Measurements from ENCODE around the gene PRKCA.

The PRKCA gene

DNA sequence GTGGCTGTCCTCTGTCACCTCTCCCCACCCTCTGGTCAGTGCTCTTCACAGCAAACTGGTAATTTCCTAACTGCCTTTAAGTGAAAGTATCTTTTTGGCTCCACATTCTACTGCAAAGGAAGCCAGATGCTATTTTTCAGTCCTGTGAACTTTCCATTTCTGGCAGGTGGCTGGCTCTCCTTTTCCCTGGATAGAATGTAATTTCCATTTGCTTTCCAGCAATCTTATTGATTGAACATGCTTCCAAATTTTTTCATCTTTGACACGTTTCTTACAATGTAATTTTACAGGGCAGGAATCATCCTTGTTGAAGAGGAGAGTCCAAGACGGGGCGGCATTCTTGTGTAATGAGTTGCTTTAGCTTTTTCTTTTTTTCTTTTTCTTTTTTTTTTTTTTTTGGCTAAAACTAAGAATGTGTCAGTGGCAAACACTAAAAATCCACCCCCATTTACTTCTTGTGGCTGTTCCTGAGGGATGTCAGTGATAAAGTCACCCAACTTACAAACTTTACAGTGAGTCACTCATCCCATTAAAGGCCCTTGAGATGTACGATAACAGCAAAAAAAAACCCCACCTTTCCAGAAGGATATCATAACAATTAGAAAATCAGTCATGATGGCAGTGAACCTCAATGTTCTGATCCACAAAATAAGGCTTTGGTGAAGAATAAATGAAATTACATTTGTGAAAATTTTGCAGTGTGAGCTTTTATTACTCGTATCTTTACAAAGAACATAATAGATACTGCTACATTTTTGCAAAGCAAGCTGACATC, 29.4 kb upstream of the PRKCA start:
- no peak for TF ChIP-seq POLR2AphosphoS5 (IDR thresholded peaks at IDR 0.05; ENCODE audit: low read depth, low read length)
- TF ChIP-seq FOXP2 (optimal IDR thresholded peaks at IDR 0.05; ENCODE audit: borderline replicate concordance, extremely low read depth, extremely low read length, insufficient read depth): no peak
- no peak for TF ChIP-seq TAF1 (IDR thresholded peaks at IDR 0.05; ENCODE audit: borderline replicate concordance, insufficient read depth, low read length)
- TF ChIP-seq, protein P1, sequence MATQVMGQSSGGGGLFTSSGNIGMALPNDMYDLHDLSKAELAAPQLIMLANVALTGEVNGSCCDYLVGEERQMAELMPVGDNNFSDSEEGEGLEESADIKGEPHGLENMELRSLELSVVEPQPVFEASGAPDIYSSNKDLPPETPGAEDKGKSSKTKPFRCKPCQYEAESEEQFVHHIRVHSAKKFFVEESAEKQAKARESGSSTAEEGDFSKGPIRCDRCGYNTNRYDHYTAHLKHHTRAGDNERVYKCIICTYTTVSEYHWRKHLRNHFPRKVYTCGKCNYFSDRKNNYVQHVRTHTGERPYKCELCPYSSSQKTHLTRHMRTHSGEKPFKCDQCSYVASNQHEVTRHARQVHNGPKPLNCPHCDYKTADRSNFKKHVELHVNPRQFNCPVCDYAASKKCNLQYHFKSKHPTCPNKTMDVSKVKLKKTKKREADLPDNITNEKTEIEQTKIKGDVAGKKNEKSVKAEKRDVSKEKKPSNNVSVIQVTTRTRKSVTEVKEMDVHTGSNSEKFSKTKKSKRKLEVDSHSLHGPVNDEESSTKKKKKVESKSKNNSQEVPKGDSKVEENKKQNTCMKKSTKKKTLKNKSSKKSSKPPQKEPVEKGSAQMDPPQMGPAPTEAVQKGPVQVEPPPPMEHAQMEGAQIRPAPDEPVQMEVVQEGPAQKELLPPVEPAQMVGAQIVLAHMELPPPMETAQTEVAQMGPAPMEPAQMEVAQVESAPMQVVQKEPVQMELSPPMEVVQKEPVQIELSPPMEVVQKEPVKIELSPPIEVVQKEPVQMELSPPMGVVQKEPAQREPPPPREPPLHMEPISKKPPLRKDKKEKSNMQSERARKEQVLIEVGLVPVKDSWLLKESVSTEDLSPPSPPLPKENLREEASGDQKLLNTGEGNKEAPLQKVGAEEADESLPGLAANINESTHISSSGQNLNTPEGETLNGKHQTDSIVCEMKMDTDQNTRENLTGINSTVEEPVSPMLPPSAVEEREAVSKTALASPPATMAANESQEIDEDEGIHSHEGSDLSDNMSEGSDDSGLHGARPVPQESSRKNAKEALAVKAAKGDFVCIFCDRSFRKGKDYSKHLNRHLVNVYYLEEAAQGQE (IDR thresholded peaks at IDR 0.05; ENCODE audit: insufficient read depth in 1 of 2, low read depth in 2 of 2, low read length in 2 of 2): no peak
- no peak for TF ChIP-seq SIN3A (IDR thresholded peaks at IDR 0.05; ENCODE audit: borderline replicate concordance, insufficient read depth, low read length)

- TF ChIP-seq, protein P1 (IDR thresholded peaks at IDR 0.05; ENCODE audit: insufficient read depth in 1 of 2, low read depth in 2 of 2, low read length in 2 of 2): no peak
- TF ChIP-seq TAF1 (IDR thresholded peaks at IDR 0.05; ENCODE audit: borderline replicate concordance, insufficient read depth, low read length): no peak
- TF ChIP-seq FOXP2 (optimal IDR thresholded peaks at IDR 0.05; ENCODE audit: borderline replicate concordance, extremely low read depth, extremely low read length, insufficient read depth): no peak
- TF ChIP-seq SIN3A (IDR thresholded peaks at IDR 0.05; ENCODE audit: borderline replicate concordance, insufficient read depth, low read length): no peak
- no peak for TF ChIP-seq POLR2AphosphoS5 (IDR thresholded peaks at IDR 0.05; ENCODE audit: low read depth, low read length)
These were observed 28.9 kb upstream of the PRKCA start for GRCh38 chr17:66273586-66273848.

- TF ChIP-seq FOXP2 (optimal IDR thresholded peaks at IDR 0.05; ENCODE audit: borderline replicate concordance, extremely low read depth, extremely low read length, insufficient read depth) (no peak), POLR2AphosphoS5 (IDR thresholded peaks at IDR 0.05; ENCODE audit: low read depth, low read length) (no peak)
- TF ChIP-seq, protein P1 (IDR thresholded peaks at IDR 0.05; ENCODE audit: insufficient read depth in 1 of 2, low read depth in 2 of 2, low read length in 2 of 2): 0 out of 4 replicates have a peak, but pooled peaks of 1 of the 2 experiments have one; percentile 36
These were observed 26.8 kb upstream of the PRKCA start for GRCh38 chr17:66275651-66276050.

DNA sequence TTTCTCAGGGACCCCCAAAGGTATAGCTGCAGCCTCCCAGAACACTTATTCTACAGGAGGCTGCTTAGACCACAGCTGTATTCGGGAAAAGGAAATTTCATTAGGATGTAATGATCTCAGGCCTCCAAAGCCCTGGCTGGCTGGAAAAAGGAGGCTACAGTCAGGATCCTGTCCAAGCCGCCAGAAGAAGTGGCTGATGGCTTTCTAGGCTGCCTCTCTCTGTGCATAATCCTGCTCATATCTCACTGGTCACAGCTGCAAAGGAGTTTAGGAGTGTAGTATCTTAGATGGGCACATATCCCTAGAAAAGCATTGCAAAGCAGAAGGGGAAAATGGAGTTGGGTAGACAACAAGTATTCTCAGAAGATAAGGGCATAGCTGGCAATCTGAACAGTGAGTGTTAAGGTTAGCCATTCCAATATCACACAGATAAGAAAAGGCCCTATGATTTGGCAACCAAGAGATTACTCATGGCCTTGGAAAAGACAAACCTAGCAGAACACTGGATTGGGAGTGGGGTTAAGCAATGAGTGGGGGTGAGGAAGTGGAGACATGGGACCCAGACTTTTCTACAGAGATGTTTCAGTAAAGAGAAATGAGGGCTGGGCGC, 26.0 kb upstream of the PRKCA start:
- TF ChIP-seq POLR2AphosphoS5 (IDR thresholded peaks at IDR 0.05; ENCODE audit: low read depth, low read length) (no peak), SIN3A (IDR thresholded peaks at IDR 0.05; ENCODE audit: borderline replicate concordance, insufficient read depth, low read length) (no peak), FOXP2 (optimal IDR thresholded peaks at IDR 0.05; ENCODE audit: borderline replicate concordance, extremely low read depth, extremely low read length, insufficient read depth) (no peak), TAF1 (IDR thresholded peaks at IDR 0.05; ENCODE audit: borderline replicate concordance, insufficient read depth, low read length) (no peak)
- TF ChIP-seq, protein P1 (IDR thresholded peaks at IDR 0.05; ENCODE audit: insufficient read depth in 1 of 2, low read depth in 2 of 2, low read length in 2 of 2): no peak
